Activated CD8-positive, alpha-beta T cell treated with anti-CD3 and anti-CD28 coated beads for 36 hours (primary cell): ENCODE measurements around the gene CCDC136. TPM values are rescaled to one million over a fixed set of nuclear protein-coding genes. Genes with fewer than 3 reads are reported as not detected.

Experiments
- ATAC-seq: fragments of 200-7000 bp; cut with Tn5 transposase; one replicate; pipeline ENCODE4 v1.10.0; 2021; ENCODE audit warnings: mild to moderate bottlenecking, moderate library complexity
- CTCF ChIA-PET: fragments of 350-600 bp; sonication (Branson Sonifier 250); formaldehyde crosslinking; loops from one replicate; lab custom pipeline; 2021; ENCODE audit warnings: antibody characterized with exemption; lab: Charles Lee
- POLR2A ChIA-PET: fragments of 350-600 bp; sonication (Branson Sonifier 250); formaldehyde crosslinking; loops from one replicate; lab custom pipeline; 2021; ENCODE audit warnings: antibody characterized with exemption; lab: Charles Lee
- DNase-seq: peaks from one replicate; pipeline ENCODE4 v3.0.0-alpha.2; 2020
- H3K27ac Mint-ChIP-seq: one replicate; pipeline ENCODE4 v1.8.0; 2021; ENCODE audit warnings: mild to moderate bottlenecking, mixed read lengths
- H3K27me3 Mint-ChIP-seq: one replicate; pipeline ENCODE4 v1.8.0; 2021; ENCODE audit warnings: mixed read lengths
- H3K36me3 Mint-ChIP-seq: one replicate; pipeline ENCODE4 v1.8.0; 2021; ENCODE audit warnings: low read depth, mixed read lengths
- H3K4me1 Mint-ChIP-seq: one replicate; pipeline ENCODE4 v1.8.0; 2021; ENCODE audit warnings: low read depth, mixed read lengths
- H3K4me3 Mint-ChIP-seq: one replicate; pipeline ENCODE4 v1.8.0; 2021; ENCODE audit warnings: mild to moderate bottlenecking, moderate library complexity, mixed read lengths
- H3K9me3 Mint-ChIP-seq: one replicate; pipeline ENCODE4 v1.8.0; 2021; ENCODE audit warnings: mixed read lengths
- intact Hi-C: fragments of 100-400 bp; cut with micrococcal nuclease; formaldehyde crosslinking; loops from one replicate; pipeline ENCODE4 v1.10.0; 2022
- total RNA-seq, 2 experiments: library from RNA; stranded (reverse); gene quantifications; one replicate each; pipeline ENCODE4 v1.2.3, GENCODE V29; 2021
- TF ChIP-seq, protein P1 (sequence below): fragments of 200-600 bp; IDR thresholded peaks from one replicate; pipeline ENCODE4 v1.8.0; 2022; ENCODE audit warnings: antibody characterized with exemption, mild to moderate bottlenecking

CCDC136 gene
- total RNA-seq, 2 experiments from 2014 or later: 7.6 to 9.6 TPM

DNA sequence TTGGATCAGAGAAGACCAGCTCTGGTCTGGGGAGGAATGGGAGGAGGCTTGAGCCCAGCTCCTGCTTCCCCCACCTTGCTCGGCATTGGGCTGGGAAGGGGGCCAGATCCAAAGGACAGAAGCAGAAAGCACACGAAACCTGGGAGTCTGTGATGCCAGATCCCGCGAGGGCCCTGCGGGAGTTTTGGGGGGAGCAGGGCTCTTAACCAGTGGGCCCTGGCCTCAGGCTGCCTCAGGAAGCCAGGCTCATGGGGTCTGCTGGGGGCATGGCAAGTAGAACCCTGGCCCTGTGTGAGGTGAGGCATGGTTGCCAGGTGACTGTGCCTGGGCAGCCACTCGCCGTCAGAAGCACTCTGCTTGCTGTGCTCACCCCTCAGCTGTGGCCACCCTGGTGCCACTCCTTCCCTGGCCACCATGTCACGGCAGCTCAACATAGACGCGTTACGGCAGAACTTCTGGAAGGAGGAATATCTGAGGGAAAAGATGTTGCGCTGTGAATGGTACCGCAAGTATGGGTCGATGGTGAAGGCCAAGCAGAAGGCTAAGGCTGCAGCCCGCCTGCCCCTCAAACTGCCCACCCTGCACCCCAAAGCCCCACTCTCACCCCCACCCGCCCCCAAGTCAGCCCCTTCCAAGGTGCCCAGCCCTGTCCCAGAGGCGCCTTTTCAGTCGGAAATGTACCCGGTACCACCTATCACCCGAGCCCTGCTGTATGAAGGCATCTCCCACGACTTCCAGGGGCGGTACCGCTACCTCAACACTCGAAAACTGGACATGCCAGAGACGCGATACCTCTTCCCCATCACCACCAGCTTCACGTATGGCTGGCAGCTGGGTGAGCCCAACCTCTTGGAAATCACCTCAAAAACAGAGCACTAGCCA, 74.5 kb downstream of the CCDC136 start:
- ChIA-PET CTCF (interaction anchor here (1.2 to 3.3 kb wide), 2 partner anchors 17 to 226 kb away, joined by 4 to 26 read pairs; no protein-coding TSS in a partner anchor), POLR2A (no interaction called here)
- Mint-ChIP-seq H3K36me3 (peaks cover 8% of the 10 kb centered on the region), H3K4me1 (peaks cover 26% of the 10 kb centered on the region), H3K9me3 (no peaks in the 10 kb centered on the region), H3K27ac (no peak overlapping the region), H3K4me3 (no peak overlapping the region), H3K27me3 (peaks cover 3% of the 10 kb centered on the region)
- ATAC-seq (no peak), DNase-seq (no peak)
- TF ChIP-seq, protein P1, sequence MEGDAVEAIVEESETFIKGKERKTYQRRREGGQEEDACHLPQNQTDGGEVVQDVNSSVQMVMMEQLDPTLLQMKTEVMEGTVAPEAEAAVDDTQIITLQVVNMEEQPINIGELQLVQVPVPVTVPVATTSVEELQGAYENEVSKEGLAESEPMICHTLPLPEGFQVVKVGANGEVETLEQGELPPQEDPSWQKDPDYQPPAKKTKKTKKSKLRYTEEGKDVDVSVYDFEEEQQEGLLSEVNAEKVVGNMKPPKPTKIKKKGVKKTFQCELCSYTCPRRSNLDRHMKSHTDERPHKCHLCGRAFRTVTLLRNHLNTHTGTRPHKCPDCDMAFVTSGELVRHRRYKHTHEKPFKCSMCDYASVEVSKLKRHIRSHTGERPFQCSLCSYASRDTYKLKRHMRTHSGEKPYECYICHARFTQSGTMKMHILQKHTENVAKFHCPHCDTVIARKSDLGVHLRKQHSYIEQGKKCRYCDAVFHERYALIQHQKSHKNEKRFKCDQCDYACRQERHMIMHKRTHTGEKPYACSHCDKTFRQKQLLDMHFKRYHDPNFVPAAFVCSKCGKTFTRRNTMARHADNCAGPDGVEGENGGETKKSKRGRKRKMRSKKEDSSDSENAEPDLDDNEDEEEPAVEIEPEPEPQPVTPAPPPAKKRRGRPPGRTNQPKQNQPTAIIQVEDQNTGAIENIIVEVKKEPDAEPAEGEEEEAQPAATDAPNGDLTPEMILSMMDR: no peak
- intact Hi-C loops: no loop called here

DNA sequence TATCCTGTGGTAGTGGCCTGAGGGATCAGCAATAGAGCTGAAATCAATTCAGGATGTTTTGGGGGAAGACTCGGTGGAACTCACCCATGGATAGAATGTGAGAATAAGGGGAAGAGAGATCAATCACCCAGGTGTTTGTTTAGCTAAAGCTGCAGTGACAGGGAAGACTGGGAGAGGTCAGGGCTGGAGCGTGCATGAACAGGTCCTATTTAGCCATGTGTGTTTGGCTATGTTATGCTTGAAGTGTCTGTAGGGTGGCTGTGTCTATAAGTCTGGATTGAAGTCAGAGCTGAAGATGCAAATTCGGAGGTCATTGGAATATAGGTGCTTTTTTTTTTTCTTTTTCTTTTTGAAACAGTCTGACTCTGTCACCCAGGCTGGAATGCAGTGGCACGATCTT, 75.5 kb downstream of the CCDC136 start:
- Mint-ChIP-seq H3K9me3 (no peaks in the 10 kb centered on the region), H3K4me1 (peaks cover 23% of the 10 kb centered on the region), H3K36me3 (peaks cover 8% of the 10 kb centered on the region), H3K27me3 (peaks cover 3% of the 10 kb centered on the region), H3K4me3 (no peak overlapping the region), H3K27ac (no peak overlapping the region)
- intact Hi-C loops: no loop called here
- ATAC-seq: no peak
- TF ChIP-seq, protein P1: no peak
- POLR2A ChIA-PET: no interaction called here
- CTCF ChIA-PET: interaction anchor here (3.3 kb wide), 1 partner anchor 16 kb away, joined by 26 read pairs; no protein-coding TSS in a partner anchor
- DNase-seq: no peak

DNA sequence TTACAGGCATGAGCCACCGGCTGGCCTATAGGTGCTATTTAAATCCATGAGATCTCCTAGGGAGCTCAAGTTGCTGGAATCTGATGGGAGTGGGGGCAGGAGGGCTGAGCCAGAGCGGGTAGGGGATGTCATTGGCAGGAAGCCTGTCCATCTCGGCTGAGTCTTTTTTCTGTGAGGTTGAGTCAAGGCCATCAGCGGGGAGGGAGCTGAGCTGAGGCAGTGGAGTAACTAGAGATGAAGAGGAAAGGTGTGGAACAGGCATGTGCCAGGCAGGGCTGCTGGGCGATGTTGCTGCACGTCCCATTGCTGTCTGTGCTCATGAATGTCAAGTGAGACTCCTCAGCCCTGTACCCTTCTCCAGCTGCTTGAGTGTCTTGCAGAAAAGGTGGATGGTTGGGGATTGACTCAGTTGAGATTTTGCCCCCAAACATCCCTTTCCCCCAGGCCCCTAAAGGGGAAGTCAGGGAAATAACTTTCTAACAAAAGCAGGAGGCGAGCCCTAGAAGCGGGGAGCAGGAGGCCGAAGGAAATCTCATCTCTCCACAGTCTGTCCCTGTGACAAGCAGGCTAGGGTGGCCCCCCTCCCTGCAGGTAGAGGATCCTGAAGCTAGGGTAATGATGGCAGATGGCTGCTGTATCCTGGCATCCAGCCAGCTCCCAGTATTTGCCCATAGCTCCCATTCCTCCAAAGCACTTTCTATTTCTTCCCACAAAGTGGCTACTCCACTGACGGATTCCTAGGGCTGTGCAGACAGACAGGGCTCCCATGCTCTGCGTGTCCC, 76.3 kb downstream of the CCDC136 start:
- TF ChIP-seq, protein P1: no peak
- no peak for DNase-seq
- peak overlapping the region; percentile 50 for H3K4me3 Mint-ChIP-seq

DNA sequence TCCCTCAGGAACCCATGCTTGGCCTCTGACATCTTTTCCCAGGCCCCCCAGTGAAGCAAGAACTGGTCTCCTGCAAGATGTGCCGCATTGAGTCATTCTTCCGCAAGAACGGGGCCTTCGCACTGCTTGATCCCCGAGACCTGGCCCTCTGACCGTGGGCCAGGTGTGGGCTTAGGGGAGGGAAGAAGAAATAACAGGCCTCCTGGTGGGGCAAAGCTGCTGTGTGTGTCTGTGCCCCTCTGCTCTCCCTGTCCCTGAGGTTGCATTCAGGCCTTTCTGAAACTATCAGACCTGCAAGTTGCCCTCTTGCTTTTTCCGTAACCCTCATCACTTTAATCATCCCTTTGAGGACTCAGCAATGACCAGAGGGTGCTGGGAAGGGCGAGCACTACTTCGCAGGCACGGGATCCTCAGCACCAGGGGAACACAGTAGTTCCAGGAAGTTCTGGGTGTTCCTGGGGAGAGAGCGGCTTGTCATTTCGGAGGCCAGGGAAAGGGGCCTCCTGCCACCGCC, 76.9 kb downstream of the CCDC136 start:
- H3K4me3 Mint-ChIP-seq: peak overlapping the region; percentile 50
- H3K9me3 Mint-ChIP-seq: no peaks in the 10 kb centered on the region
- peaks cover 20% of the 10 kb centered on the region for H3K4me1 Mint-ChIP-seq
- H3K27ac Mint-ChIP-seq: no peak overlapping the region
- peaks cover 3% of the 10 kb centered on the region for H3K27me3 Mint-ChIP-seq
- ChIA-PET CTCF (interaction anchor here (1.0 to 3.3 kb wide), 5 partner anchors 11 to 223 kb away, joined by 3 to 26 read pairs (median 3); no protein-coding TSS in a partner anchor), POLR2A (interaction anchor here (0.7 to 1.6 kb wide), 7 partner anchors 12 to 460 kb away, joined by 3 to 4 read pairs (median 3); no protein-coding TSS in a partner anchor)
- intact Hi-C loops: no loop called here
- TF ChIP-seq, protein P1: no peak
- ATAC-seq (no peak), DNase-seq (no peak)
- H3K36me3 Mint-ChIP-seq: peaks cover 8% of the 10 kb centered on the region

More for the DNA sequence above, 76.3 kb downstream of the CCDC136 start:
- ATAC-seq: no peak
- POLR2A ChIA-PET: interaction anchor here (1.1 to 1.6 kb wide), 3 partner anchors 11 to 459 kb away, joined by 3 to 4 read pairs (median 4); no protein-coding TSS in a partner anchor
- intact Hi-C loops: no loop called here
- H3K27me3 Mint-ChIP-seq: peaks cover 3% of the 10 kb centered on the region
- peaks cover 8% of the 10 kb centered on the region for H3K36me3 Mint-ChIP-seq
- H3K4me1 Mint-ChIP-seq: peaks cover 20% of the 10 kb centered on the region
- no peak overlapping the region for H3K27ac Mint-ChIP-seq
- CTCF ChIA-PET: interaction anchor here (0.7 to 3.3 kb wide), 4 partner anchors 15 to 224 kb away, joined by 3 to 26 read pairs (median 3); no protein-coding TSS in a partner anchor
- H3K9me3 Mint-ChIP-seq: no peaks in the 10 kb centered on the region
